ENCODE measurements around the gene FN1. TPM values are rescaled to one million over a fixed set of nuclear protein-coding genes. Genes with fewer than 3 reads are reported as not detected.

The FN1 gene
- total and polyA plus RNA-seq, 9 donors, result 96.3 to 979 (median 287) TPM

DNA sequence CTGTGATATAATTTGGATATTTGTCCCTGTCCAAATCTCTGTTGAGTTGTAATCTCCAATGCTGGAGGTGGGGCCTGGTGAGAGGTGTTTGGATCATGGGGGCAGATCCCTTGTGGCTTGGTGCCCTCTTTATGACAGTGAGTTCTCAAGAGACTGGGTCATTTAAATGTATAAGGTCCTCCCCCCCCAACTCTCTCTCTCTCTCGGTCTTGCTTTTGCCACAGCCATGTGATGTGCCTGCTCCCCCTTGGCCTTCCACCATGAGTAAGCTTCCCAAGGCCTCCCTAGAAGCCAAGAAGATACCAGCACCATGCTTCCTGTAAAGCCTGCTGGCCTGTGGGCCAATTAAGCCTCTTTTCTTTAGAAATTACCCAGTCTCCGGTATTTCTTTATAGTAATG, 58.6 kb downstream of the FN1 start:
- 80 to 92% (median 92%) methylated on average over 2 of the region's 2 CpGs for WGBS, 3 donors
- DNase-seq, result no peak
- no peaks in the 10 kb centered on the region for H3K9me3 ChIP-seq
- H3K4me3 ChIP-seq, result no peak overlapping the region
- TF ChIP-seq EP300 (IDR thresholded peaks at IDR 0.05), result no peak
- TF ChIP-seq, protein P1, sequence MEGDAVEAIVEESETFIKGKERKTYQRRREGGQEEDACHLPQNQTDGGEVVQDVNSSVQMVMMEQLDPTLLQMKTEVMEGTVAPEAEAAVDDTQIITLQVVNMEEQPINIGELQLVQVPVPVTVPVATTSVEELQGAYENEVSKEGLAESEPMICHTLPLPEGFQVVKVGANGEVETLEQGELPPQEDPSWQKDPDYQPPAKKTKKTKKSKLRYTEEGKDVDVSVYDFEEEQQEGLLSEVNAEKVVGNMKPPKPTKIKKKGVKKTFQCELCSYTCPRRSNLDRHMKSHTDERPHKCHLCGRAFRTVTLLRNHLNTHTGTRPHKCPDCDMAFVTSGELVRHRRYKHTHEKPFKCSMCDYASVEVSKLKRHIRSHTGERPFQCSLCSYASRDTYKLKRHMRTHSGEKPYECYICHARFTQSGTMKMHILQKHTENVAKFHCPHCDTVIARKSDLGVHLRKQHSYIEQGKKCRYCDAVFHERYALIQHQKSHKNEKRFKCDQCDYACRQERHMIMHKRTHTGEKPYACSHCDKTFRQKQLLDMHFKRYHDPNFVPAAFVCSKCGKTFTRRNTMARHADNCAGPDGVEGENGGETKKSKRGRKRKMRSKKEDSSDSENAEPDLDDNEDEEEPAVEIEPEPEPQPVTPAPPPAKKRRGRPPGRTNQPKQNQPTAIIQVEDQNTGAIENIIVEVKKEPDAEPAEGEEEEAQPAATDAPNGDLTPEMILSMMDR (IDR thresholded peaks at IDR 0.05), result no peak
- TF ChIP-seq POLR2A (IDR thresholded peaks at IDR 0.05), result no peak
- H3K4me1 ChIP-seq (ENCODE audit: insufficient read depth), result no peaks in the 10 kb centered on the region
- H3K27ac ChIP-seq, result no peak overlapping the region
- peaks cover 4% of the 10 kb centered on the region for H3K36me3 ChIP-seq
- intact Hi-C loops (cut with DNase I), result no loop called here
- H3K27me3 ChIP-seq, result no peaks in the 10 kb centered on the region

DNA sequence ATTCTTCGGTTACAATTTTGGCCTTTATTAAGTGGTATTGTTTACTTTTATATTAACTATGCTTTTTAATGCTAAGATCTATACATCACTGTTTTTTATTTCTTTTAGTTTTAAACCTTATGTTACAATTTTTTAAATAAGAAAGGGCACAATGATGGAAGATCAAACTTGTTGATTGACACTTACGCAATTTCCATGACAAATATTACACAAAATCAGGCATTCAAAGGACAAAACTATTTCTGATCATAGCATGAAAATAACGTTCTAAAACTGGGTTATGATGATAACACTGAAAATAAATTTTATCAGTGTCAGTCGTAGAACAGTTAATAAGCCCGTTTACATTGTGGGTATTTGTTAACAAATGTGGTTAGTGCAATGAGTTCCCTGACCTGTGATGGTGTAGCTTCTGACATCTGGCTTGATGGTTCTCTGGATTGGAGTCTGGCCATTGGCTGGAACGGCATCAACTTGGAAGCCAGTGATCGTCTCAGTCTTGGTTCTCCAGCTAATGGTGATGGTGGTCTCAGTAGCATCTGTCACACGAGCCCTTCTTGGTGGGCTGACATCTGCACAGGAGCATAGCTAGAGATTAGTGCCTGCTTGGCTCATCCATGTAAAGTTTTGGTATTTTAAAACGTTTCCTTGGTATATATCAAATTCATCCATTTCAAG, 59.6 kb downstream of the FN1 start:
- H3K36me3 ChIP-seq, result peaks cover 4% of the 10 kb centered on the region
- intact Hi-C loops (cut with DNase I), result no loop called here

DNA sequence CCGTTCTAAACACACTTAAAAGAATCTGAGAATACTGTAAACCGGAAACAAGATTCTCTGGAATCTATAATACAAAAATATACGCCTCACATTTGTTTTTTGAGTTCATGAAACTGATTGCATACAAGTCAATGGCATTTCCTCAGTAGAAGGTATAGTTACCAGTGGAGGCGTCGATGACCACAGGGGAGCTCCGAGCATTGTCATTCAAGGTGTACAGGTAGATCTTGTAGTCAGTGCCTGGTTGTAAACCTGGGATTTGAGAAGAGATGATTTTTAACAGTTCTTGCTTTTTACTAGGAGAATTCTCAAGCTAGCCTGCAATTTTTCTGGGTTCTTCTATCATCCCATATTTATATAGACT, 60.4 kb downstream of the FN1 start:
- Histone ChIP-seq H3K4me1 (ENCODE audit: insufficient read depth) (no peaks in the 10 kb centered on the region), H3K4me3 (no peak overlapping the region), H3K36me3 (peaks cover 4% of the 10 kb centered on the region), H3K27ac (no peak overlapping the region), H3K9me3 (no peaks in the 10 kb centered on the region), H3K27me3 (no peaks in the 10 kb centered on the region)
- 91% methylated on average over 6 of the region's 6 CpGs for WGBS, 3 donors
- TF ChIP-seq EP300 (IDR thresholded peaks at IDR 0.05), result no peak
- TF ChIP-seq, protein P1 (IDR thresholded peaks at IDR 0.05), result no peak
- no peak for TF ChIP-seq POLR2A (IDR thresholded peaks at IDR 0.05)
- intact Hi-C loops (cut with DNase I), result no loop called here
- no peak for DNase-seq

More for the DNA sequence above, 59.6 kb downstream of the FN1 start:
- 76 to 84% (median 79%) methylated on average over 9 of the region's 9 CpGs for WGBS, 3 donors
- H3K4me3 ChIP-seq, result no peak overlapping the region
- no peaks in the 10 kb centered on the region for H3K27me3 ChIP-seq
- no peaks in the 10 kb centered on the region for H3K4me1 ChIP-seq (ENCODE audit: insufficient read depth)
- TF ChIP-seq EP300 (IDR thresholded peaks at IDR 0.05) (no peak), POLR2A (IDR thresholded peaks at IDR 0.05) (no peak)
- TF ChIP-seq, protein P1 (IDR thresholded peaks at IDR 0.05), result no peak
- no peaks in the 10 kb centered on the region for H3K9me3 ChIP-seq
- no peak overlapping the region for H3K27ac ChIP-seq
- DNase-seq, result no peak

DNA sequence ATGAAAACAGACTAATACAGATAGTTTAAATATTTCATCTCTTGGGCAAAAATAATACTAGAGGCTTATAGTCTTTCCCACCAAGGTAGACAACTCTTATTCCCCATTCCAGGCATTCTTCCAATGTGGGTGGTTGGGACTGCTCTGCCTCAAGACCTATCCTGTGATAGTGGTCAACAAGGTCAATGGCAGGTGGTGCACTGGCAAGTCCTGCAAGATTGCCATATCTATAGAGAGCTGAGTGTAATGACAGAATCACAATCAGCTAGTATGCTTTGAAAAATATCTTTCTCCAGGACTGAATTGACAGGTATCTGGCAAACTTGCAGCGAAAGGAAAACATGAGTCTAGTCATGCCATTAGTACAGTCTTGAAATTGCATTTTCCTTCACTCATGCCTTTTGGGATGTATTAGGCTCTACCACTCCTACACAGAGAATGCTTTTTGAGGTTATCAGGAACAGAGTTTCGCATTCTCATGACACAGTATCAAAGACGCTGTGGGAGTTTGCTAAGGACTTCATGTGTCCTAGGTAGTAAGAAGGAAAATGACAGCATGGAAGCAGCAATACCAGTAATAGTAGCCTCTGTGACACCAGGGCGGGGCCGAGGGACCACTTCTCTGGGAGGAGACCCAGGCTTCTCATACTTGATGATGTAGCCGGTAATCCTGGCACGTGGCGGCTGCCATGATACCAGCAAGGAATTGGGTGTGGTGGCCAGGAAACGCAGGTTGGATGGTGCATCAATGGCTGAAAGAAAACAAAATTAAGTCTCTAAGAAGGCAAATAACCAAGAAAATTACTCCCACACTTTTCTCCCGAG, 61.0 kb downstream of the FN1 start:
- no peaks in the 10 kb centered on the region for H3K9me3 ChIP-seq
- H3K27me3 ChIP-seq, result no peaks in the 10 kb centered on the region
- TF ChIP-seq POLR2A (IDR thresholded peaks at IDR 0.05), result no peak
- no peak for TF ChIP-seq EP300 (IDR thresholded peaks at IDR 0.05)
- TF ChIP-seq, protein P1 (IDR thresholded peaks at IDR 0.05), result no peak
- DNase-seq, result no peak
- 92 to 94% (median 93%) methylated on average over 10 of the region's 10 CpGs for WGBS, 3 donors
- H3K4me1 ChIP-seq (ENCODE audit: insufficient read depth), result no peaks in the 10 kb centered on the region
- H3K4me3 ChIP-seq, result no peak overlapping the region
- peaks cover 4% of the 10 kb centered on the region for H3K36me3 ChIP-seq
- H3K27ac ChIP-seq, result no peak overlapping the region
- intact Hi-C loops (cut with DNase I), result no loop called here
